HG03060 (cell line): ENCODE data around the gene TEAD1.

Source experiments
- ATAC-seq: cut with Tn5 transposase; IDR thresholded peaks from one replicate; pipeline ENCODE4 v1.9.1; 2021; ENCODE audit warnings: low read depth, moderate number of reproducible peaks; ENCODE audit not compliant: unreplicated experiment

Gene TEAD1

DNA sequence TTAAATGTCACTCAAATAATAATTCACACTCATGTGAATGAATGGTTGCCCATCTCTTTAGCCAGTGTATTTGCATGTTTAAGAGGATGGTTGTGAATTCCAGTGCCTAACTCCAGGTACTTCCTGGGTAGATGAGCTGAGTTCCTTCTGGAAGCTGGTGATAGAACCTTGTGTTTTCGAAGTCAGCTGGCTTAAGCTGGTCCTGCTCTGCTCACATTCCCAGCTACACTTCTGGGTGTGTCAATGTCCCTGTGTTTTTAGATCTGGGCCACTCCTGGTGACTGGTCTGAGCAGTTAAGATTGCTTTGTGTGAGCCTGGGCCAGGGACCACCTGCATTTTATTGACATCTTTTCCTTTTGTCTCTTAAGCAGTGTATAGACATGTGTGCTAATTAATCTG is 10.6 kb downstream of the TEAD1 start:
- ATAC-seq: no peak

DNA sequence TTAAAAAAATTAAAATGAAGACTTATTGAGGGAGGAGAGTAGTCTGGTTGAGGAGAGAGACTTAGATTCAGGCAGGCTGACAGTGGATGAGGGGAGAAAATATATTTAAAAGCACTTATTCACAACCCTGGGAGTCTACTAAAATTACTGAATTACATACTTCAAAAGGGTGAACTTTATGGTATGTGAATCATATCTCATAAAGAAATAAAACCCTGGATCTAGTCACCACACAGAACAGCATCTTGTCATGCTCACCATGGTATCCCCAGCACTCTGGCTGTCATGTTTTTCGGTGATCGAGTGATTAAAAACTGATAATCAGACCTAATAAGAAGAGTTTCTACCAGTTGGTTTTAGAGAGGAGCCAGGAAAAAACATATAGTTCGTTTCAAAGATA is 11.0 kb downstream of the TEAD1 start:
- ATAC-seq: no peak

DNA sequence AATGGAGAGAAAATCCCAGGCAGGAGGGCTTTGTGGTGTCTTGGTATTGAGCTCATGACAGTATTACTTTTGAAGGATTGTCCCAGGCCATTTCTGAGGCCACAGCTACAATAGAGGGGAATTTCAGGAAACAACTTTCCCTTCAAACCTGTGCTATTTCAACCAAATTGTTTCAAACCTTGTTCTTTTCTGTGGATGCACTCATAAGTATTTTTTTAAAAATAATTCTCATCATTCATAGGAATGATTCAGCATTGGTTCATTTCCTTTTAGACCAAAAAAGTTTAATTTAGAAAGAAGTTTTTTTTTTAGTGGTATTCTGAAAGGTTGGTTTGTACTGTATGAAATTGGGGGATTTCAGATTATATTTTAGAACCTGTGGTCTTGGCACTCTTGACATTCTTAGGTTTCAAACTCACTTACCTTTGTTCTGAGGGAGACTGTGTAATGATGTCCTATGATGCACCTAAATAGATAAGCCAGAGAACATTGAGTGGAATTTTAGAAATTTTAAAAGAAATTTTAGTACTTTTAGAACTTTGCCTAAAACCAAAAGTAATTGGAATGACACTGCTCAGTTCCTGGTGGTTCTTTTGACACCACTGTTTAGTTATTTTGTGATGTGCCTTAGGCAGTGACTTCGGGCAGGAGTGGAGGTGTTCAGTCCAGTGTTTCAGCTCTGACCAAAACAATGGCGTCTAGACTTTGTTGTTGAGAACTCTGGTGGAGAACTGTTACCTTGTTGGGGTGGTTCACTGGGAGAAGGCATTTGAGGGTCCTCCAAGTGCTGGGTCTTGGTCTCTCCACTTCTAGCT is 12.2 kb downstream of the TEAD1 start:
- no peak for ATAC-seq

DNA sequence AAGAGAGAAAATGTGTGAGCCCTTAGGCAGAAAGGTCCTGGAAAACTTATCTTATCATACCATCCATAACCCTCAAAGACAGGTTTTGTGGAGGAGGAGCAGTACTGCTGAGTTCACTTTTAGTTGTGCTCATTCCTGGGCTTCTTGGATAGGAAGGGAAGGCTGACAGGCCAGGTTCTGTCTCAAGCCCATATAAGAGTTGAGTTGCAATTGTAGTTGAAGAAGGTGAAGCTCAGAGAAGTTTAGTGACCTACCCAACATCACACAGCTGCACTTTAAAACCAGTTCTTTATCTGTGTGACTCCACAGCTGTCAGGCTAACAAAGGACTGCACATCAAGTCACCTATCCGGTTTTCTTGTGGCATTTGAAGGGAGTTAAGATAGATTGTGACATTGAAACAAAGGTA is 13.0 kb downstream of the TEAD1 start:
- no peak for ATAC-seq

DNA sequence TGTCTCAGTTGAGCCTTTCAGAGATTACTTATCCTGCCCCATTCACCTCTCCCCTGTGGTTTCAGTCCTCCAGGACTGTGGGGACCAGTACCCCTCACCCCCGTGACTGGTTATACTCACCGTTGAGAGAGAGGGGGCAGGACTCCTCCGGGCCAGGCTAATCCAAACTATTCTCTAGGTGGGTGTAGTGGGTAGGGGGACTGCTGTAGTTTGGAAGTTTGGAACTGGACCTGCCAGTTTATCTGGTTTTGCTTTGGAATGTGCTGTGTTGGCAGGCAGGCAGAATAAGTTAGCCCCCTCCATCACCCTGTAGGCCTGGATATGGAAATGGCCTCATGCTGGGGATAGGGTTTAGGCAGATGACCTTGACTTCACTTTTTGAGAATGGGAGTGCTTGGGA is 13.5 kb downstream of the TEAD1 start:
- ATAC-seq: no peak

DNA sequence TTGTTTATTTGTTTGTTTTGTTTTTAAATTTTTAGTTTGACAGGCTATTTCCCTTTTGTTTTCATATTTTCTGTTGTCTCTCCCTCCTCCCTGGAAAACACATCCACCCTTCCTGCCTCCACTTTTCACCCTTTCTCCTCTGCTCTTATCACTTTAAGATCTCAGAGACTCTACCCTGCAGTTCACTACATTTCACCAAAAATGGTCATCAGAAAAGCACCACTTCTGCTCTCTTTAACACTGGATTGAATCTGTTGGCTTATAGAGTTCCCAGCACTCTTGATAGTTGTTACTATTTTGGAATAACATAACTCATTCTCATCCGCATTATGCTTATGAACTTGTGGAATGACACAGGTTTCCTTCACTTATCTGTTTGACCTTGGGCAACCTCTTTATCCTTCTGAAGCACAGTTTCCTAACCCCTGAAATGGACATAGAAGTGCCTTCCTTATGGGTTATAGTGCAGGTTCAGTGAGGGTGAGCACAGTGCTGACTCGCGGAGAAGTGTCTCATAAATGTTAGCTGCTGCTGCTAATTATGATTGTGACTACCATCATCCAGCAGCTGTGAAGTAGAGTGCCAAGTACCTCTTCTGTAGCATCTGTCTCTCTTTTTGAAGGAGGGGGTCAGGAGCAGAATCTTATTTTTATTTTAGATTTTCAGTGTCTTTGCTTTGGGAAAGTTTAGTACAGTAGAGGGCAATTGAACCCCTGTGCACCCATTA is 15.0 kb downstream of the TEAD1 start:
- ATAC-seq: no peak

DNA sequence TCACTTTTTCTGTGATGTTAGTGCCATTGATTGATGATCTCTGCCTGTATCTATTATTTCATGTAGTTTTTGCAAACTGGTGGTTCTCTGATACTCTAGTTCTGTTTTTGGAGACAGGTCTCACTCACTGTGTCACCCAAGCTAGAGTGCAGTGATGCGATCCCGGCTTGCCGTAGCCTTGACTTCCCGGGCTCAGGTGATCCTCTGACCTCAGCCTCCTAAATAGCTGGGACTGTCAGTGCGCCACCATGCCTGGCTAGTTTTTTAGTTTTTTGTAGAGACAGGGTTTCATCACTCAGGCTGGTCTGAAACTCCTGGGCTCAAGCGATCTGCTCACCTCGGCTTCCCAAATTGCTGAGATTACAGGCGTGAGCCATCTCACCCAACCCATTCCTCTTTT is 16.4 kb downstream of the TEAD1 start:
- no peak for ATAC-seq

DNA sequence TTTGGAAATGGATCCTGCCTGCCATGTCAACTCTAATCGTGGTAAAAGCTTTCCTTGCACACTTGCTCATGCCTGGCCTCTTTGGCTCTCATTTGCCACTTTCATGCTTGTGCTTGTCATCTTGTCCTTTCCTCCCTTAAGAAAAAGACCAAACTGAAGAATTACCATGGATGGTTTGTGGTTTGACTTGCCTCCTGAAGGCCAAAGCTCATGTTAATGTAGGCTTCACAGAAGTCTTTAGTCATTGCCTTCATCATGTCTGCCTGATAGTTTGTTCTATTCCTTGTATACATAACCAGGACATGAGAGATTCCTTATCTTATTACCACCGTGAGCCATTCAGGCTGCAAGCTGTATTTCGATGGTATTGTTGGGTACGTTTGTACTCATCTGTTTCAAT is 17.3 kb downstream of the TEAD1 start:
- no peak for ATAC-seq

DNA sequence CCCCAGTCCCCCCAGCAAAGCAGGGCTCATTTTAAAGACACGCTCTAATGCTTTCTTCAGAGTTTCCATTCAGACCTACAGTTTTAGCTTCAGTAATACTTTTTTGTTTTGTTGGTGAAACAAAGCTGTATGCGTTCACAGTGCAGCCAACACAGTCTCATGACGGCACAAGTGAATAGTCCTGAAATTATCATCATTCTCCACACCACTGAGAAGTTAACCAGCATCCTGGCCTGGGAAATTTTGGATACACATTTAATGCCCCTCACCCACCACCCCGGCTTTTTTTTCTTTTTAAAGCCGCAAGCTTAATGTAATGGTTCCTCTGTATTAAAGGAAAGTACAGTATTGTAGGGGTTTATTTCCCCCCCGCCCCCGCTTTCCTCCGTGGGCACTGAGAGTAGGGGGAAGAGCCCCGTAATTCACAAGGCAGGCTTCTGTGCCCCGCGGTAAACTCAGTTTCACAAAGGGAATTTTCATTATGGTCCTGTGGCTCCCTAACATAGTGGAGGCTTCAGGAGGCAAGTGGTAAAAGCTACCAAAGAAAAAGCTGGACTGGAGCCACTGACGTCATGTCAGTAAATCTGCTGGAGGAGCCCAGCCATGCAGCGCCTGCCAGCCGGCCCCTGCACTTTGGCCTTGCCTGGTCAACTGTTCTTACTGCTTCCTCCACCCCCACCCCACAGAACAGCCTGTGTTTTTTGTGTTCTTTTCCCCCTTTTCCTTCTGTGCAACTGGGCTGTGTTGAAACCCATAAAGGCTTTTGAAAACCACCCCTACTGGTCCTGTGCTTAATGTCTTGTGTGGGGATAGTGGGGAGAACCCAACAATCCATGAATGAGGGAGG is 18.2 kb downstream of the TEAD1 start:
- ATAC-seq: no peak

DNA sequence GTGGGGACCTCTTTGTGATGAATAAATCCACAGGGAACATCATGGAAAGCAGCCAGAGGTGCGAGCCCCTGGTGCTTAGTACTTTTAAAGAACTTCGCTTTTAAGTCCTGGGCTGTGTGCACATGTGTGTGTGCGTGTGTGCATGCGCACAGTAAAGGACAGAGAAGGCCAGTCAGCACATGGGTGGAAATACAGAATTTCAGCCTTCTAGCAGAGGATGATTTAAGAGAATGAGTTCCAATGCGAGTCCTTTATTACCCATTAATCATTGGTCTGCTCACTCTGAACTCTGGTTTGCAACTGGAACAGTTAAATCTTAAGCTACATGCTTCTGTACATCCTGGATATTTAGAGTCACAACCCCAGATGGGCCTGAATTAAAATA is 18.9 kb downstream of the TEAD1 start:
- ATAC-seq: no peak

DNA sequence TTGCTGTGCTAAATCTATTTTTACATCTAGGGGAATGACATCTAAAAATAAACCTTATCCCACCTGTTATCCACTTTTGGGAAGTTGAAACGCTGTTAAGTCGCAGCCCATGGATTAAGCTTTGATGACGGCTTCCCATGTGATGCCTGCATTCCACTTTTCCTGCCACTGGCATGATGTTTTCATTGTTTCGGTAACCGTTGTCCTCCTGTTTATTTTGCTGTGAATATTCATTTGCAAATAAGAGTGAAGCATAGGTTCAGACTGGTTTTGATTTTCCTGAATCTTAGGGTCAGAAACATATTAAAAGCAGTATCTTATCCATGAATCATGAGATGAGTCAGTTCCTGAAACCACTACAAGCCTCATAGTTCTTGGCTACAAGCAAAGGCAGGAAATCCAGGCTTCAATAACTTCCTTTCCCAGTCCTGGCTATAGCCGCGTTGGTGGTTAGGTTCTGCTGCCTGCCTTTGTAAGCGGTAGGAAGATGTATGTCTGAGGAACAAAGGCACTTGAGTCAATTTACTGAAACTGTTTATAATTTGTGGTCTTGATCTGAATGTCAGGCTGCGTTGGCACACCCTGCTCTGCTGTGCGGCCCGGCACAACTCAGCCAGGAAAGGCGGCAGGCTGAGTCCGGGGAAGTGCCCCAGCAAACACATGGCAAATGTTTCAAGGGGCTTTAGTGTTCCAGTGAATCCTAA is 19.4 kb downstream of the TEAD1 start:
- ATAC-seq: no peak

DNA sequence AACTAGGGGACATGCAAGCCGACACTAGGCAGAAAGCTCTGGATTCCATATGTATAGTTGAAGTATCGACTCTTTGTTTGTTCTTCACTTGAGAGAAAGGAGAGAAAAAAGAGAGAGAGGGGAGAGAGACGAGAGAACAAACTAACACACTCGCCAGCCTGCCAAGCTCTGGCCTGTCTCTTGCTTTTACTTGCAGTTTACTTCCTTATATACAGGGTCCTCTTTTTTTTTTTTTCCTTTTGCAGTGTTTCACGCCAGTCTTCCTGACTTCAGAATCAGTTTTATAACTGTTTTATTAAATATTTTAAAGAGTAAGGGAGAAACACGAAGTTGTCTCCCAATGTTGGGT is 19.9 kb downstream of the TEAD1 start:
- no peak for ATAC-seq

DNA sequence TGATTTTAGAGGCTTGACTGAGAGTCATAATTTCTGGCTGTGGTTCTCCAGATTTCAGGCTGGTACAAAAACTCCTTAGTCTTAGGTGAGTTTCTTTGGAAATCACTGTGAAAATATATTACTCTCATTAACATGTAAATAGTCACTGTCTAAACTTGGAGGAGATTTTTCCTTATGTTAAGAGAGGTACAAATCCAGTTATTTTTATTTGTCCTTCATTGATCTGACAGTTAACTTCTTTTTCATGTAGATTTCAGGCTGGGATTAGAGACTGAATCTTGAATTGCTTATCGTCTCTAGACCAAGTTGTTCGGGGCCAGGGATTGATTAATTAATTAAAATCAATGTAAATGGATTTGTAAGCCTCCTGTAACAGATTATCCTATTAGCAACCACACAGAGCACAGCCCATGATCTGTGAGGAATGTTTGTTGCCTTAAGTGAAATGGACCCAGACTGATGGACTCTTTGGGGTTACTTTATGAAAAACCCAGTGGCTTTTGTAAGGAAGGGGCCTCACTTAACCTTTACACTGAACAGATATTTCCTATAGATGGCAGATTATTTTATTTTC is 21.1 kb downstream of the TEAD1 start:
- no peak for ATAC-seq

DNA sequence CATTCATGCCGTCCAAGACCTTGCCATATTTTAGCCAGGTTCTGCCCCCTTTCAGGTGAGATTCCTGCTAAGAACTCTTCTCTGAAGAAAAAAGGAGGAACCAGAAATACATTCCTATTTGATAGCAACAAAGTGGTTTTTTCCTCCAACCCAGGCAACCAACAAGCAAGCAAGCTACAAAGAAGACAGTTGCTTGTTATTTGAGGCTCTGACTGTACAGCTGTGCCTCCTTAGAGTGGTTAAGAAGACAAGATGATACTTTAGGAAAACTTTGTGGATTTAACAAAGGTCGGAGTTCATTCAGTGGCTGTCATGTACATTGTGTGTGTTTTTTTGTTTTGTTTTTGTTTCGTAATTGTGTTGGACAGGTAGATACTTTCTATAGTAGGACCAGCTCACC is 21.7 kb downstream of the TEAD1 start:
- no peak for ATAC-seq

DNA sequence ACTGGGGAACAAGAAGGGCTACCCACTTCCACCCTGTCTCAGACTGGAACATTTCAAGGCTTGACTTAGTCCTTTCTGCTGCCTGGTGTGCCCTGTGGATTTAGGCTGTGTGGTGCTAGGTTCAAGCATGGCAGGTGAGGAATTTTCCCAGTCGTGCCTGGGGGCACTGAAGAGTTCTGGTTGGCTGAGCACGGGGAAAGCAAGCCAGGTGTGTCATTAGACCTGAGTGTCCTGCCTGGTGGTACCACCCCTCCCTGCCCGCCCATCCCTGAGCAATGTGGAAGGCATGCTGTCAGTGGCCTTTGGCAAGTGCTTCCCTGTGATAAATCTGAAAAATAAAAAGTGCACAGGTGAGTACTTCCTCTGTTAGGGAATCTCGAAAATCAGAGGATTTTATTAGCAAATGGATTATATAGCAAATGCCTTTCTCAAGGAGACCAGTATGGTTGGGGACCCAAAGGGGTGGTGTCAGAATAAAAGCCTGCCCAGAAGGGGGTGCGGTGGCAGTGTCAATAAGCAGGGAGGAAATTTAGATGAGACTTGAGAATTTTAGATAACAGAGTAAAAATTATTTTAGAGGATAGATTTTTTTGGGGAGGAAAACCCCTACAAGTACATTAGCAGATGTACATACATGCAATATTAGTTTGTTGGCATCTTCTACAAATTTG is 22.8 kb downstream of the TEAD1 start:
- no peak for ATAC-seq

DNA sequence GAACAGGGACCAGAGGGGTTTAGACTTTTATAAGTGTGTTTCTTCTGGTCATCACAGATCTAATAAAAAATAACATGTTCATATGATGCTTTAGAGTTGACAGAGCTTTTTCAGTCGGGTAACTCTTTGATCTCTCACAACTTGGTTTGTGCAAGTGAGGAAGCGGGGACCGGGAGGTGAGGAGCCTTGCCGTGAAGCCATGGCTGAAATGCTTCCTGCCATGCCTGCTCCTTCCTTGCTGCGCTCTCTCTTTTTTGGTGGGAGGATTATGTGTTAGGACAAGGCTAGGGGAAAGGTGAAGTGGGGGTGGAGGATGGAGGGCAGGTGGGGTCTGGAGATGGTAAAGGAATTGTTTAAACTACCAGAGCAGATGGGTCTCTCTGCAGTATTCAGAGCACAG is 23.8 kb downstream of the TEAD1 start:
- ATAC-seq: no peak

DNA sequence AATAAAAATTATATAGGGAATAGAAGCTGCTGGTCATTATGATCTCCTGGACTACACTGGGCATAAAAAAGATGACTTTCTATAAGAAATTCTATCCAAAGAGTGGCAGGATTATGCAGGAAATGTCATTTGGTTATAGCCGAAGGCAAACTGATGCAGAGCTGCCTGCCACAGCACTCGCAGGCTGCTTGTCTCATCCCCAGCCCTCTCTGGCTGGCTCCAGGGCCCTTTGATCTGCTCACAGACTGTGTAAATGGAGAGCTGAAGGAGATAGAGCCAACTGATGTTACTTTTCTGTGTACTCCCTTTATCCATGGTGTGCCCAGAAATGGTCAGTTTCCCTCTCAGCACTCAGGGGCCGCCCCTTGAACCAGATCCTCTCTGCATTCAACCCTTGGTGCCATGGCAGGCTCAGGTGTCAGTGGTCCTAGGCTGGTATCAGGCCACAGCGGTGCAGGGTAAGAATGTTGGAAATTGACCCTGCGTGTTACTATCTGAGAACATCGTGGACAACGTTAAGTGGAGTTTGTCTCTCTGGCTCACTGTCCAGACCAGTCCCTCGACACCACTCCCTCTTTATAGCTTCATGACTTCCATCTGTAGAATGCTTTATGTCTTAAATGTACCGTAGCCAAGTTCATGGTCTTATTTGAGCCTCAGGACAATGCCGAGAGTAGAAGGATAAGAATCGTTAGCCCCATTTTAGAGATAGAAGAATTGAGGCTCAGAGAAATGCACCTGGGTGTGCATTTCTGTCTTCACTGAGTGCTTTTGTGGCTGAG is 27.8 kb downstream of the TEAD1 start:
- no peak for ATAC-seq

DNA sequence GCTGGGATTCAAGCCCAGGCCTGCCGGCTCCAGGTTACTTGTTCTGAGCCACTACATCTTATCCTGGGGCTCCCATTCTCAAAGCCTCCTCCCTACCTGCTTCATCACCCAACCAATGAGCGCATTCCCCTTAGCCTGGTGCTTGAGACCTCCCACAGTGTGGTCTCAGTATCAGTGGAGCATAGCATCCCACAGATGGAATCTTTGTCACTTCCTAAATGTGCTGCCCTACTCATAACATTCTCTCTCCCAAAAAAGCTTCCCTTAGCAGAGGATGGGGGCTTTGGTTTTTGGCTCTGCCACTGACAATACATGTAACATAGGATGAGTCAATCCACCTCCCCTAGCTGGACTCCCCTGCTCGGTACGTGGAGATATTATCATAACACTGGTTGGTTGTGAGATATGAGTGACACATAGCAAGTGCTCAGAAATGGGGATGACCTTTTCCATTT is 28.8 kb downstream of the TEAD1 start:
- no peak for ATAC-seq

DNA sequence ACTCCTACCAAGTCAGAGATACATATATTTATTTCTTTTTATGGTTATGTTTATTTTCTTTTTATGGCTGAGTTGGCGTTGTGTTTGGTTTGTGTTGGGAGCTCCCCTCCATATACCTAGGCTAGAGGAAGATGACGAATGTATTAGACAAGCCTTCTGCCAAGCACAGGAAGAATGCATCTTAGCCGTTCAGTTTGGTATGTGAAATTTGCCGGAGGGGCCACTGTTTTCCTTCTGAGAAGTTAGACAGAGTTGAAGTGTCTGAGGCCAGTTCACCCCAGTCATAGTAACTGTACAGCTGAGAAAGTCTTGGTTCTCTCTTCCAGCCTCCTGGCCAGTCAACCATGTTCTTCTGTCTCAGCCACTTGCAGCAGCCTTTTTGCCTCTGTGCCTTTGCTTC is 29.8 kb downstream of the TEAD1 start:
- no peak for ATAC-seq
